Cortex of kidney (tissue), 1 donor: Measurements from ENCODE around the gene MAMDC4.
"Not testable (repeated sequence)": the region's sequence is repeated elsewhere in the genome, so short reads cannot be mapped to it uniquely, and the experiment has no call there.

ENCODE experiments used
- DNase-seq: peaks from one replicate; lab custom pipeline; 2025; lab: John Stamatoyannopoulos, UW

MAMDC4 gene

GRCh38 chr9:136825295-136826187, 26.6 kb upstream of the MAMDC4 start:
- DNase-seq, result no peak

- no peak for DNase-seq
These were observed 26.0 kb upstream of the MAMDC4 start for GRCh38 chr9:136826188-136826541.

GRCh38 chr9:136826703-136827582, 25.2 kb upstream of the MAMDC4 start:
- no peak for DNase-seq

- DNase-seq, result no peak
These were observed 24.2 kb upstream of the MAMDC4 start for GRCh38 chr9:136827794-136828473.

GRCh38 chr9:136828474-136829140, 23.5 kb upstream of the MAMDC4 start:
- DNase-seq, result no peak

- no peak for DNase-seq
These were observed 22.7 kb upstream of the MAMDC4 start for GRCh38 chr9:136829412-136829811.

GRCh38 chr9:136829981-136830885, 21.9 kb upstream of the MAMDC4 start:
- DNase-seq, result no peak

GRCh38 chr9:136831002-136831719, 21.0 kb upstream of the MAMDC4 start:
- DNase-seq, result no peak

GRCh38 chr9:136831720-136832104, 20.4 kb upstream of the MAMDC4 start:
- DNase-seq, result no peak

- no peak for DNase-seq
These were observed 19.6 kb upstream of the MAMDC4 start for GRCh38 chr9:136832581-136832980.

- not testable (repeated sequence) for DNase-seq
These were observed 18.6 kb upstream of the MAMDC4 start for GRCh38 chr9:136833381-136834048.

GRCh38 chr9:136835162-136835931, 16.8 kb upstream of the MAMDC4 start:
- DNase-seq, result no peak

GRCh38 chr9:136835932-136836904, 15.9 kb upstream of the MAMDC4 start:
- no peak for DNase-seq

- no peak for DNase-seq
These were observed 14.8 kb upstream of the MAMDC4 start for GRCh38 chr9:136837146-136837855.

GRCh38 chr9:136837856-136838277, 14.3 kb upstream of the MAMDC4 start:
- DNase-seq, result not testable (repeated sequence)

GRCh38 chr9:136838314-136839228, 13.6 kb upstream of the MAMDC4 start:
- no peak for DNase-seq
